T-helper 1 cell (primary cell): ENCODE data around the gene DENND6A.
"Not testable (repeated sequence)": the region's sequence is repeated elsewhere in the genome, so short reads cannot be mapped to it uniquely, and the experiment has no call there.

Source experiments
- DNase-seq, 5 donors: peaks; one replicate each; pipeline ENCODE4 v3.0.0-alpha.2; 2012 to 2020

Gene DENND6A

DNA sequence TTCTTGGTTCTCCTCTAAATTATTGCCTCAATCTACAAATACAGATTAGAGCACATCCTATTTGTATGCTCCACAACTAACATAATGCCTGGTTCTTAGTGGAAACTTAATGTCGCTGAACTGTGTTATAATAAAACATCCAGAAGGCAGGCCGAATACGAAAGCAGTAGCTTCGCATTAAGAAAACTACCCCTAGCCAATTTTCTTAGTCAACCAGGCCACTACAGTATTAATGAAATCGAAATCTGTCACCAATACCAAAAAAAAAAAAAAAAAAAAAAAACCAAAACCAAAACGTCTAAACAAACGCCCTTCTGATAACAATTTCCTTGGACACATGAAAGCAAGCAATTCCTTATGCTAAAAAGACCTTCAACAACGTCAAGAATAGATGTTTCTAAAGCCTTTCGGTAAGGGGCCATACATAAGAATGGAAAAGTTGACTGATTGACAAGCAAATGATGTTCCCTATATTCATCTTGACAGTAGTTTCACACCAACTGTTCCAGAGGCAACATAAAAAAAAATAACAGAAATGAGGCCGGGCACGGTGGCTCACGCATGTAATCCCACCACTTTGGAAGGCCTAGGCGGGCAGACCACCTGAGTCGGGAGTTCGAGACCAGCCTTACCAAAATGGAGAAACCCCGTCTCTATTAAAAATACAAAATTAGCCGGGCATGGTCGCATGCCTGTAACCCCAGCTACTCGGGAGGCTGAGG lies 1.3 kb downstream of the DENND6A start:
- no peak for DNase-seq

DNA sequence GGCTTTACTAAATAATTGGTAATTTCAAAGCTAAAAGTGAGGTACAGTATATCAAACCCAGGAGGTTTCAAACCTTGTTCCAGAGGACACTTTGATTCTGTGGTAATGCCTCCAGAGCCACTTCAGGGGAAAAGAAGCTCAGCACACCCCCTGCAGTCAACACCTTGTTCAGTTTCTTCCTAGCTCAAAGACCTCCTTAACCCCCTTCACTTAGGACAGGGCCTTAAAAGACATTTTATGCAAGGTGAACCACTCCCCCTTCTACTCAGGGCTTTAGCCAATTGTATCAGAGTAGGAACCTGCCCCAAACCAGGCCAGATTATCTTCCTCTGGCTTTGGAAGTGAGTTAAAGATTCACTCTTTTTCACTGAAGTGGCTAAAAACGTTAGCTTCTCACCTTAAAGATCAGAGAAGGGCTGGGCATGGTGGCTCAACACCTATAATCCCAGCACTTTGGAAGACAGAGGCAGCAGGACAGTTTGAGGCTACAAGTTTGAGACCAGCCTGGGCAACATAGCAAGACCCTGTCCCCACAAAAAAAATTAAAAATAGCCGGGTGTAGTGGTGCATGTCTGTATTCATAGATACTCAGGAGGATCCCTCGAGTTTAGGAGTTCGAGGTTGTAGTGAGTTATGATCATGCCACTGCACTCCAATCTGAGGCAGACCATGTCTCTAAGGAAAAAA lies 3.4 kb downstream of the DENND6A start:
- no peak for DNase-seq

DNA sequence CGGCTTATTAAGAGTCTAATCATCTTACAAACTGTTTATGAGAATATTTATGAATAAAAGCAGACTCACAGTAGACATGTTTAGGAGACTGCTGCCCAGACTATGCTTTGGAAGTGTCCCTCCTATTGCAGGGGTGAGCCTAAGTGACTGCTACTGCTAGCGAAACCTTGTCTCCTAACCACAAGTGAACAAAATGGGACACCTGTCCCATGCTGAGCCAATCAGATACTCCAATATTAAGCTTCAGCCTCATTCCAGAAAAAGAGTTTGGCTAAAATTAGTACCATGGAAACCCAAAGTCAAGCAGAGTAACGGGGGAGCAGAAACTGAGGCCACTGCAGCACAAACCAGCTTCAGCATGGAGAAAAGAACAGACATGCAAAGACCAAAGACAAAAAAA lies 4.6 kb downstream of the DENND6A start:
- DNase-seq, result no peak

DNA sequence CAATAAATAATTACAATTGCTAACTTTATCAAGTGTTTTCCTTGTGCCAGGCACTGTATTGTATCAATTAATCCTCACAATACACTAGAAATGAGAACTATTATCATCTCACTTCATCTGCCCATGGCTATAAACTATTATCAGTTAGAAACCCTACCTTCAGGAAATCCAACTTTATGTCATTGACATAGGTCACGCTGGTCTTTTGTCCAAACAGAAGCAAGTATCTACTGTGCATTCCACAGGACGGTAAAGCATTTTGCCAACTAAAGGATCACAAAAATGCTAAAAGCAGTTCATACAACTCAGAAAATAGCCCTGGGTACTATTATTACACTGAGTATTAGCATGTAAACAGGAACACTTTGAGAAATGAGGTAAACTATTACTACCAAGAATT lies 9.6 kb downstream of the DENND6A start:
- no peak for DNase-seq

DNA sequence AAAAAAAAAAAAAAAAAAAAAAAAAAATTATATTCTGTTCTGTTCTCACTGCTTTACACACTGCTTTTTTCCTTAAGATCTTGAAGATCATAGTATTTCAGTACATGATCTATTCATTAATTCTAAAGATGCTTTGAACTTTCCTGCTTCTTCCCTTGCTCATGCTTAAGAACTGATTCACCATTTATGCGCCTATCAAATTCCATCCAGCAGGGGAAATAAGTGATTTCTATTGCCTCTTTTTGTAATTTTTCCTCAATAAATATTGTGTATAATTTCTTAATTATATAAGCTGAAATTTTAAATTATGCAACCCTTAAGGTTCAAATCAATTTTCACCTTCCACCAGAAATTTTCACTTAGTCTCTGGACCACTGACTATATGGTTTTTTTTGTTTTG lies 10.6 kb downstream of the DENND6A start:
- DNase-seq, result no peak

DNA sequence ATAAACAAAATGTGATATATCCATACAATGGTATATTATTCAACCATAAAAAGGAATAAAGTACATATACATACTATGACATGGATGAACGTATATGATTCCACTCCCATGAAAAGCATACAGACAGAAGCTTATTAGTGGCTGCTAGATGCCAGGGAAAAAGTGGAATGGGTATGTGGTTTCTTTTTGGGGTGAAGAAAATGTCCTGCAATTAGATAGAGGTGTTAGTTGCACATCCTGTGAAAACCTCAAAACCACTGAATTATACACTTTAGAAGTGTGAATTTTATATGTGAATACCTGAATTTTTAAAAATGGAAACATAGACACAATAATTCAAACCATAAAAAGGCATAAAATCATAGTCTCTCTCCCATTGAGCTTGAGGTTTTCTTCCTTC lies 11.2 kb downstream of the DENND6A start:
- DNase-seq, result no peak

DNA sequence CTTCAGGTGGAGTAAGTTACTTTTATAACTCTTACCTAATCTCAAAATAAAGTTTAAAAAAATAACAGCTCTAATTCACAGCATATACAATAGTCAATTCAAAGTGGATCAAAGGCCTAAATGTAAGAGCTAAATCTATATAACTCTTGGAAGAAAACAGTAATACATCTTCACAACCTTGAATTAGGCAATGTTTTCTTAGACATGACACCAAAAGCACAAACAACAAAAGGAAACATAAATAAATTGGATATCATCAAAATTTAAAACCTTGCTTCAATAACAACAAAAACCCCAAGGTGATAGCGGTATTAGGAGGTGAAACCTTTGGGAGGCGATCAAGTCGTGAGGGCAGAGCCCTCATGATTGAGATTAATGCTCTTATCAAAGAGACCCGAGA lies 12.8 kb downstream of the DENND6A start:
- DNase-seq, result no peak

DNA sequence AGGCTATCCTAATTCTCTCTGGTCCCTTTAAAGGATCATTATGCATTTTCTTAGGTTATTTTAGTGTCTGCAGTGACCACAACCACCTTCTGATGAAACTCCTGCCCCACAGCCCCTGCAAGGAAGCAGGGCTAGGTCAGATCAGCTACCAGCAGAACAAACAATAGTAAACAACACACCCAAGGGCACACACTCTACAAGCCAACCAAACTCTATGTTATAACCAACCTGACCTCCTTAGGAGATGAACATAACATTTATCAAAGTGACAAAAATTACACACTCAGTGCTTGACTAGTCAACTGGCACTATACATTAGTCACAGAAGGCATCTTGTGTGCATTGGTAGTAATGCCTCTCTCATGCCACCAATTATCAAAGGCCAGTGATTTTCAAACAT lies 17.3 kb downstream of the DENND6A start:
- no peak for DNase-seq

DNA sequence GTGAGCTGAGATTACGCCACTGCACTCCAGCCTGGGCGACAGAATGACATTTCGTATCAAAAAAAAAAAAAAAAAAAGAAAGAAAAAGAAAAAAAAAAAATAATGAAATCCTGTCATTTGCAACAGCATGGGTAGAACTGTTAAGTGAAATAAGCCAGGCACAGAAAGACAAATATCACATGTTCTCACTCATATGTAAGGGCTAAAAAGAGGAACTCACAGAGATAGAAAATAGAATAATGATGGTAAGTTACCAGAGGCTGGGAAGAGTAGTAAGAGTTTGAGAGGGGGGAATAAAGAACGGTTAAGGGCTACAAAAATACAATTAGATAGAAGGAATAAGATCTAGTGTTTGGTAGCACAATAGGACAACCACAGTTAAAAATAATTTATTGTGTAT lies 19.7 kb downstream of the DENND6A start:
- DNase-seq, result no peak

DNA sequence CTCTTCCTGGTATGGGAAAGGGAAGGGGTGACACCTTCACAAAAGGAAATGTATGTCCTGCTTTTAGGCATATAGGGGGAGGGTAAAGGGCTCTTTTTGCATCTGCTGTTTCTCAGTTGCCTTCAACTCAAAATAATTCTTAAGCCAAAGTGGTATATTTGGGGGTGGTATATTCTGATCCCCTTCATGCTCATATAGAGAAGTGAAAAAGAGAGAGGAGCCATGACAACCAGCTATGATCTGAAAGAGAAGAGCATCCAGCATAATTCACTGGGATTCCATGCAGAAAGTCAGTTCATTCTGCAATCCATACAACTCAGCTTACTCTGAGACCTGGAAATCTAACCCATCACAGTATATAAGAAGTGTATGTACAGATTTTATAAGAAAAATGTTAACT lies 22.3 kb downstream of the DENND6A start:
- DNase-seq, result no peak

DNA sequence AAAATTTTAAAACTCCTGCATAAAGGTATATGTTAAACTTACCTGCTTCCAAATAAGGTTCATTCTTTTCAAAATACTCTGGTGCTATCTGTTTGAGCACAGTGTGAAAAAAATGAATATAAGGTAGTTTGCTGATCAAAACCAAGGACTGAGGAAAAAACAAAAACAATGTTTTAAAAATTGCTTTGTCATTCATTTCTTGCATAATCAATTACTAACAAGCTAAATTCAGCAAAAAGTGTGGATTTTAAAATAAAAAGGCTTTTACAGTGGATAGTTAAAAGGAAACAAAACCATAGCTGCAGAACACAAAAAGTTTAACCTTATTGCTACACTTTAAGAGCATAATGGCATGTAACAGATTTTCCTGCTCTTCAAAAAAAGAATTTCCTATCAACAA lies 31.5 kb downstream of the DENND6A start:
- no peak for DNase-seq

DNA sequence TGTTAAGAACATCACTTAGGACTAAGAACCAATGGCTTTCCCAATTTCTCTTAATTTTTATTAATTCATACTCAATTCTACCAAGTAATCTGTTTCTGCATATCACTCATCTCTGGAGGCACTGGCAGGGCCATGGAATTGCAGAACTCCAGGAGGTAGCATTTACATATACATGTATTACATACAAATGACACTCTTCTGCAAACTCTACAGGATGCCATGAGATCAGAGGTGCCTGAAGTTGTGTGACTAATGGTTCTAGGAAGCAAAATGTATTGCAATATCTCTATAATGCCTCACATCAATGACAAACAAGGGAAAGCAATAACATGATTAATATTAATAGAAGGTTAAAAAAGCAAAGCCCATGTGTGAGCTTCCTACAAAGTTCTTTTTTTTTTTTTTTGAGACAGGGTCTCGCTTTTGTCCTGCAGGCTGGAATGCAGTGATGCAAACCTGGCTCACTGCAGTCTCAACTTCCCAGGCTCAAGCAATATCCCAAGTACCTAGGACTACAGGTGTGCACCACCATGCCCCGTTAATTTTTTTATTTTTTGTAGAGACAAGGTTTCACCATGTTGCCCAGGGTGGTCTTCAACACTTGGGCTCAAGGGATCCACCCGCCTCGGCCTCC lies 33.0 kb downstream of the DENND6A start:
- no peak for DNase-seq

DNA sequence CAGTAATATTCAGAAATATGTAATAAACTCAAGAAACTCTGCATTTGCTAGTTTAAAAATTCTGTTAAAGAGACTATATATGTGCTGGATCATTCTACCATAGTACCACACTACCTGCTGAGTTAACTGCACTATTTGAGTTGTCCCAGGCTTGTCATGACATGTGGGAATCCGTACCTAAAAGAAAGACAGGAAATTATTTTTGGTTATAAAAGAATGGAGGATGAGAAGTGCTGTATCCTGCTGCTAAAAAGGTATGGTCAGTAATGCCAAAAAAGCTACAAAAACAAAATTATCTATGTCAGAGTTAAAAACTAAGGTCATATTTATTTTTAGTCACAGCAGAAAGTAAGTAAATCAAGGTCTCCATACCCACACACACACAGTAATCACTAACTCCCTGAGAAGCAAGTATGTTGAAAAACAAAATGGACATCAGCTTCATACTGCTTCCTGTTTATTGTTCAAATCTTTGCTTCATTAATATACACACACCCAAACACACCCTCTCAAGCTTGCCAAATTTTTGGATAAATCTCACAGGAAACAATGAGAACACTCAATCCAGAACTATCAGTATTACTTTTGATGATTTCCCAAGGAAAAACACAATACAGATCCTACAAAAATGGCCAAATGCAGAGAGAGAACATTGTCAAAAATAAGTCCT lies 33.7 kb downstream of the DENND6A start:
- DNase-seq, result no peak

DNA sequence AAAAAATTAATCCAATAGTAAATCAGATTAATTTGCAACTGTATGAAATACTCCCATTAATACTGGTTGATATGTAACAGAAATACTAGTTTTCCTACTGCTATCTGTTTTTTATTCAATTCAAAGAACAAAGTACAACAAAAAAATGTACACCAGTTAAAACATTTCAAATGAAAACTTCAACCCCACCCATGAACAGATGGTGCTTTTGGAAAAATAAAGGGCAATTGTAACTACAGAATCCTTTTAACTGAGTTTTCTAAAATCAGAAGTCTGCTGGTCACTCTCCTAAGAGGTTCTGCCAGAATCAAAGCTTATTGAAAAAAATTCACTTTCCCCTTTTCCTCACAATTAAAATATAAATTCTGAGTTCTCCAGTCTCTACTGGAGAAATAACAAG lies 34.3 kb downstream of the DENND6A start:
- no peak for DNase-seq

DNA sequence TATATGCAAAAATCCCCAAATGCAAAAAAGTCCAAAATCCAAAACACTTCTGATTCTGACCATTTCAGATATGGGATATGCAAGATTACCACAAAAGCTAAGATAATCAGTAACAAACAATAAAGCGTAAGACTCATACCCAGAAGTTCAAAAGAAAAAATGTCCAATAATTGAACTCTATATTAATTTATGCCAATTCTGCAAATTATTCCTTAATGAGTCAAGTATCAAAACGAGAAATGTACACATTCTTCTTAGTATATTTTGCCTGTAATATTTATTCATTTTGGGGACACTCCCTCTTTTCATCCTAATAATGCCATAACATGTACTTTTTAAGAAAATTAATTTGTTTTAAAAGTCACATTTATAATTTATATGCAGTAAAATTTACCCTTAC lies 37.1 kb downstream of the DENND6A start:
- DNase-seq, result no peak

DNA sequence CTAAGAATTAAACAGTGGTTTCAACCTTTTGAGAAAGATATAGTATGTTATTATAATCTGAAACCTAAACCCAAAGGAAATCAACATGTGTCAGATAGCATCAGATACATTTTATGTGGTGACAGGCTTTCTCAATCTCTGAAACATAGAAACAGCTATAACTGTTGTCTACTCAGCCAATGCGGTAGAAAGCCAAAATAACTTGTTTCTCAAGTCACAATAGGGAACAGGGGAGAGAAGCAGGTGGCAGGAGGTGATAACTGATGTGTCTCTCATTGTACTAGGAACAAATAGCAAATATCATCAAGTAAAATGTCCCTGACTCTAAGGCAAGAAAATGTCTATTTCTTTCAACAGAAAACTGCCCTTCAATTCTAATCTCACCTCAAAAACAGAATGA lies 38.6 kb downstream of the DENND6A start:
- DNase-seq, result no peak

DNA sequence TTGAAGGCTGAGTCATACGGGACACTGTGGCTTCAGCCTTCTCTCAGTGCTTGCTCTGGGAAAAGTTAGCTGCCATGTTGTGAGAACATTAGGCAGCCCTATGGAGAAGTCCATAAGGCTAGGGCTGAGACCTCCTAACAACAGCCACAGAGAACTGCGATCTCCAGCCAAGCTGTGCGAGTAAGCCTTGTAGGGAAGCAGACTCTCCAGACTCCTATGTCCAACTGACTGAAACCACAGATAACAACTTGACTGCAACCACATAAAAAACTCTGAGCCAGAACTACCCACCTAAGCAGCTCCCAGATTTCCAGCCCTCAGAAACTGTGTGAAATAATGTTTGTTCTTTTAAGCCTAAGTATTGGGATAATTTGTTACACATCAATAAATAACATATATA lies 40.7 kb downstream of the DENND6A start:
- no peak for DNase-seq

DNA sequence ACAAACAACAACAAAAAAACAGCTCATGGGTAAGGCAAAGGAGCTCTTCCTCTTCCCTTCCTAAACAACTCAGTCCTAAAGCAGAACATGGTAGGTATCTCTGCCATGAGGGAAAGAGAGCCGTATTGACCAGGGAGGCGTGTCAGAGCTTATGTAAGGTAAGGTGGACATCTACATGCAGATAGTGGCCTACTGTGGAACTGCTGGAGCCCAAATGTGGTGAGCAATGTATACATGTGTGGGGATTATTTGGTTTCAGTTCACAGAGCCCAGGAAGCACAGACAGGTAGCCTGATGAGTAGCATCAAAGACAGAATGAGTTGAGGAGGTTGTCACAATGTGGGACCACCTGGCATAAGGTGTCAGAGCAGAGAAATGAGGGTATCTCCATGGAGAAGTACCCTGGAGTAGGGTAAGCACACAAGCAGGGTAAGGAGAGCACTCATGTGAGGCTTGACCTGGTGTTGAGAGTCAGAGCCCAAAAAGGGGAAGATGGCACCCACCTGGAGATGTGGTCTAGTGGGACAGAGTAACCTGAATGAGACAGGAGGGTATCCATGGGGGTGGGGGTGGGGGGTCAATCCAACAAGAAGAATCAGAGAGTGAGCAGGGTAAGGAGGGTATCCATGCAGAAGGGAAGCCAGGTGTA lies 45.5 kb downstream of the DENND6A start:
- DNase-seq, result no peak

DNA sequence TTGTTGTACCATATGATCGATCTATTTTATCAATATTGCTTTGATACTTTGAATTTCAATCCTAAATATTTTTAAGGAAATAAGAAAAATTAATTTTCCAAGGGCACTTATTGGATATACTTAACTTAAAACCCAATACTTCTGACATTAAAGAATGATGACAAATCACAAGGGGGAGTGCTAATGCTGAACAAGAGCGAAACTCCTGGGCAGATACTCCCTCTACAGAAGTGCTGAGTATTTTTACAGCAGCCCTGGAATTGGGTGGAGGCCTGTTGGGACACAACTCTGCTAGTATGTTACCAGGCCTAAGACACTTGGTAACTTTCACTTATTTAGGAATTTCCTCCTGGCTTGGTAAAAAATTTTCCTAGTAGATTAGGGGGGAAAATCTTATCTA lies 46.2 kb downstream of the DENND6A start:
- DNase-seq, result no peak

DNA sequence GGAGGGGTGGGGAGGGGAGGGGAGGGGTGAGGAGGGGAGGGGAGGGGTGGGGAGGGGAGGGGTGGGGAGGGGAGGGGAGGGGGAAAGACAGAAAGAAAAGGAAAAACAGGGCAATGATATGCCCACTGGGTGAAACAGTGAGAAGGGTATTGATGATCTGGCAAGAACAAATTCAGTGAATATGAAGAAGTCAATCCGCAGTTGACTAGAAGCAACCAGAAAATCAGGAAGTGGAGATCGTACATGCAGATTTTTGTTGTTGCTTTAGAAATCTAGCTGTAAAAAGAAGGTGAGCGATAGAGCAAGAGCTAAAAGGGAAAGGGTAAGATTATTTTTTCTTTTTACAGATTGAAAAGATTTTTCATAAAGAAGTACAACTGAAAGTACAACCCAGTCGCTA lies 48.1 kb downstream of the DENND6A start:
- DNase-seq, result no peak

DNA sequence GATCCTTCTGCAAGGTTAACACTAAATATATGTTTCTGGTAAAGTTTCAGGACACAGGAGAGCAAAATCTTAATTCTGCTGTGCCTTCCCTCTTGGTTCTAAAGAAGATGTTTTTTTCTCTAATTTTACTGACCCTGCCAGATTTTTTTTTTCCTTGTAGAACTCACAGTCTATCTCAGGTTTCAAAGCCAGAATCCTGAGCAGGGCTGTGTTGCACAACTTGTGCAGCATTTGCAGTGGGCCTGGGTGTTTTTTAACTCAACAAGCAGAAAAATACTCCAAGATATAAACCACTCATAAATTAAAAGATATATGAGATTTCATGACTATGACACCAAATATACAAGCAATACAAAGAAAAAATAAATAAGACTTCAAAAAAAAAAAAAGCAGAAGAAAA lies 55.5 kb downstream of the DENND6A start:
- DNase-seq, result no peak

DNA sequence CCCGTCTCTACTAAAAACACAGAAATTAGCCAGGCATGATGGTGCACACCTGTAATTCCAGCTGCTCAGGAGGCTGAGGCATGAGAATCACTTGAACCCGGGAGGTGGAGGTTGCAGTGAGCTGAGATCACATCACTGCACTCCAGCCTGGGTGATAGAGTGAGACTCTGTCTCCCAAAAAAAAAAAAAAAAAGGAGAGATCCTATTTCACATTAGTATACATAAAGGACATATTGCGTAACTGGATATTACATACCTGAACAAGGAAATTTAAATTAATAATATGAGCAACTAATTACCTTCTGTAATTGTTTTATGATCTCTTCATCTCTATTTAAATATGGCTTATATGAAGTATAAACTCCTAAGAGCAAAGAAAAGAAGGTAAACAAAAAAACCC lies 58.6 kb downstream of the DENND6A start:
- not testable (repeated sequence) for DNase-seq

DNA sequence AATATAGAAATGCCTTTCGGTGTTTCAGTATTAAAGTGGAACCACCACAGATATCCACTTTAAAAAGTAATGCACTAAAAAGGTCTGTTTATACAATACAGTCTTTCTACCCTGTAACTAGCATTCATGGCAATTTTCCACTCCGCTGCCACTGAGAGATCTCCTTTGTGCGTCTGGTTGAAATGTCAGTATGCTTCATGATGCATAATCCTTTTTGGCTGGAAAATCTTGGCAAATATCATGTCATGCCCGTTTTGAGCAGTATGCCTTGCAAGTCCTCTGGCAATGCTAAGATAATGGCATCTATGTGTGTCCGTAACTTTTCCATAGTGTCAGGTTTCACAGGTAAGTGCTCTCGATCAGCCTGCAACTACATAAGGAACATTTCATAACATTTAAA lies 64.9 kb downstream of the DENND6A start:
- no peak for DNase-seq
